ENCODE measurements around the gene JPH2.

JPH2 gene

DNA sequence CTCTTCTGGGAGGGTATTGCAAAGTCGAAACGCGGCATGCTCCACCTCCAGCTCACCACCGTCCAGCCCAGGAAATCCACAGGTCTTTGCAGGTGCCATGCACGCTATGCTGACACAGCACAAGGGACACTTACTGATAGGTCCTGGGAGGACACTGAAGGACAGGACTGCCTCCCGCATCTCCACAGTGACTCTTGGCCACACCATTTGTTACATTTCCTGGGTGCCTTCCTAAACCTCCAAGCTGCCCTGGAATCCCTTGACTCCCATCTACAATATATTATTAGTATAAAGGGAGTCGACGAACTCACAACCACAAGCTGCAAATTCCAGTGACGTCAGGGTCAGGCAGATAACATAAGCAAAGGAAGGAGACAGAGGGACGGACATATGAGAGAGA lies 106.9 kb downstream of the JPH2 start:
- no peaks in the 10 kb centered on the region for H3K36me3 ChIP-seq (ENCODE audit: insufficient read depth, low read length)
- H3K4me1 ChIP-seq (ENCODE audit: insufficient read depth, low read length): no peaks in the 10 kb centered on the region
- no peak overlapping the region for H3K9ac ChIP-seq (ENCODE audit: low read depth, low read length)
- 0 out of 2 replicates have a peak, but pooled peaks cover 8% of the 10 kb centered on the region for H4K20me1 ChIP-seq (ENCODE audit: insufficient read depth, low read length)
- H3K27me3 ChIP-seq (ENCODE audit: insufficient read depth, low read length, poor library complexity): no peaks in the 10 kb centered on the region
- no peaks in the 10 kb centered on the region for H3K9me3 ChIP-seq (ENCODE audit: insufficient read depth, low read length, severe bottlenecking)
- no peak overlapping the region for H3K4me2 ChIP-seq (ENCODE audit: insufficient read depth, low read length)
- H3K27ac ChIP-seq (ENCODE audit: low read length): no peak overlapping the region
- DNase-seq (no peak), ATAC-seq (ENCODE audit: insufficient read depth, low read depth) (no peak)
- H3K4me3 ChIP-seq (ENCODE audit: low read depth in 1 of 2, low read length in 2 of 2): no peak overlapping the region
- H2AFZ ChIP-seq (ENCODE audit: low read depth, low read length): no peak overlapping the region
- no peaks in the 10 kb centered on the region for H3K79me2 ChIP-seq (ENCODE audit: insufficient read depth, low read length)
- TF ChIP-seq, protein P1, sequence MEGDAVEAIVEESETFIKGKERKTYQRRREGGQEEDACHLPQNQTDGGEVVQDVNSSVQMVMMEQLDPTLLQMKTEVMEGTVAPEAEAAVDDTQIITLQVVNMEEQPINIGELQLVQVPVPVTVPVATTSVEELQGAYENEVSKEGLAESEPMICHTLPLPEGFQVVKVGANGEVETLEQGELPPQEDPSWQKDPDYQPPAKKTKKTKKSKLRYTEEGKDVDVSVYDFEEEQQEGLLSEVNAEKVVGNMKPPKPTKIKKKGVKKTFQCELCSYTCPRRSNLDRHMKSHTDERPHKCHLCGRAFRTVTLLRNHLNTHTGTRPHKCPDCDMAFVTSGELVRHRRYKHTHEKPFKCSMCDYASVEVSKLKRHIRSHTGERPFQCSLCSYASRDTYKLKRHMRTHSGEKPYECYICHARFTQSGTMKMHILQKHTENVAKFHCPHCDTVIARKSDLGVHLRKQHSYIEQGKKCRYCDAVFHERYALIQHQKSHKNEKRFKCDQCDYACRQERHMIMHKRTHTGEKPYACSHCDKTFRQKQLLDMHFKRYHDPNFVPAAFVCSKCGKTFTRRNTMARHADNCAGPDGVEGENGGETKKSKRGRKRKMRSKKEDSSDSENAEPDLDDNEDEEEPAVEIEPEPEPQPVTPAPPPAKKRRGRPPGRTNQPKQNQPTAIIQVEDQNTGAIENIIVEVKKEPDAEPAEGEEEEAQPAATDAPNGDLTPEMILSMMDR (IDR thresholded peaks at IDR 0.05; ENCODE audit: borderline replicate concordance, extremely low read depth, low read length, poor library complexity, severe bottlenecking): no peak
- no peak for TF ChIP-seq EZH2 (IDR thresholded peaks at IDR 0.05; ENCODE audit: borderline replicate concordance, low read depth, low read length, severe bottlenecking)

- H3K27ac ChIP-seq (ENCODE audit: low read length): no peak overlapping the region
- H3K9ac ChIP-seq (ENCODE audit: low read depth, low read length): no peak overlapping the region
These were observed 107.7 kb downstream of the JPH2 start for GRCh38 chr20:44079291-44079690.

DNA sequence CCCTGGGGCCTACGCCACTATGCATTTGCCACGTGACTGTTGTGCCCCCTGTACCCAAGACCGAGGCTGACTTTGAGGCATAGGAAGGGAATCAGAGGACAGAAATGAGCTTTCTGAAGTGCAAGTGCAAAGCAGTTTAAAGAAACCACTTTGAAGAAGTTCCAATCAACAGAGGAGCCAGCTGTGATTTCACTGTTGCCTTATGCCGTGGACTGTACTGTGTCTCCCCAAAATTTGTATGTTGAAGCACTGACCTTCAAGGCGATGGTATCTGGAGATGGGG lies 111.1 kb downstream of the JPH2 start:
- H3K79me2 ChIP-seq (ENCODE audit: insufficient read depth, low read length): no peaks in the 10 kb centered on the region
- peaks cover 8% of the 10 kb centered on the region for H3K4me1 ChIP-seq (ENCODE audit: insufficient read depth, low read length)
- no peak overlapping the region for H3K27ac ChIP-seq (ENCODE audit: low read length)
- no peak for DNase-seq
- H2AFZ ChIP-seq (ENCODE audit: low read depth, low read length): no peak overlapping the region
- no peak overlapping the region for H3K4me3 ChIP-seq (ENCODE audit: low read depth in 1 of 2, low read length in 2 of 2)
- no peaks in the 10 kb centered on the region for H3K9me3 ChIP-seq (ENCODE audit: insufficient read depth, low read length, severe bottlenecking)
- peaks cover 11% of the 10 kb centered on the region for H4K20me1 ChIP-seq (ENCODE audit: insufficient read depth, low read length)
- no peak overlapping the region for H3K9ac ChIP-seq (ENCODE audit: low read depth, low read length)
- H3K4me2 ChIP-seq (ENCODE audit: insufficient read depth, low read length): no peak overlapping the region
- TF ChIP-seq, protein P1 (IDR thresholded peaks at IDR 0.05; ENCODE audit: borderline replicate concordance, extremely low read depth, low read length, poor library complexity, severe bottlenecking): no peak
- TF ChIP-seq EZH2 (IDR thresholded peaks at IDR 0.05; ENCODE audit: borderline replicate concordance, low read depth, low read length, severe bottlenecking): no peak
- H3K36me3 ChIP-seq (ENCODE audit: insufficient read depth, low read length): no peaks in the 10 kb centered on the region
- no peak for ATAC-seq (ENCODE audit: insufficient read depth, low read depth)
- H3K27me3 ChIP-seq (ENCODE audit: insufficient read depth, low read length, poor library complexity): no peaks in the 10 kb centered on the region

More at GRCh38 chr20:44079291-44079690, 107.7 kb downstream of the JPH2 start:
- Histone ChIP-seq H4K20me1 (ENCODE audit: insufficient read depth, low read length) (0 out of 2 replicates have a peak, but pooled peaks cover 8% of the 10 kb centered on the region), H3K36me3 (ENCODE audit: insufficient read depth, low read length) (no peaks in the 10 kb centered on the region), H3K79me2 (ENCODE audit: insufficient read depth, low read length) (no peaks in the 10 kb centered on the region), H3K9me3 (ENCODE audit: insufficient read depth, low read length, severe bottlenecking) (no peaks in the 10 kb centered on the region), H3K27me3 (ENCODE audit: insufficient read depth, low read length, poor library complexity) (no peaks in the 10 kb centered on the region), H2AFZ (ENCODE audit: low read depth, low read length) (no peak overlapping the region), H3K4me3 (ENCODE audit: low read depth in 1 of 2, low read length in 2 of 2) (no peak overlapping the region), H3K4me1 (ENCODE audit: insufficient read depth, low read length) (no peaks in the 10 kb centered on the region), H3K4me2 (ENCODE audit: insufficient read depth, low read length) (no peak overlapping the region)
- no peak for TF ChIP-seq EZH2 (IDR thresholded peaks at IDR 0.05; ENCODE audit: borderline replicate concordance, low read depth, low read length, severe bottlenecking)
- no peak for DNase-seq
- ATAC-seq (ENCODE audit: insufficient read depth, low read depth): no peak

- Histone ChIP-seq H3K27ac (ENCODE audit: low read length) (no peak overlapping the region), H3K36me3 (ENCODE audit: insufficient read depth, low read length) (no peaks in the 10 kb centered on the region), H3K4me3 (ENCODE audit: low read depth in 1 of 2, low read length in 2 of 2) (no peak overlapping the region), H4K20me1 (ENCODE audit: insufficient read depth, low read length) (peaks cover 14% of the 10 kb centered on the region), H2AFZ (ENCODE audit: low read depth, low read length) (no peak overlapping the region), H3K79me2 (ENCODE audit: insufficient read depth, low read length) (no peaks in the 10 kb centered on the region), H3K9me3 (ENCODE audit: insufficient read depth, low read length, severe bottlenecking) (no peaks in the 10 kb centered on the region), H3K9ac (ENCODE audit: low read depth, low read length) (no peak overlapping the region), H3K27me3 (ENCODE audit: insufficient read depth, low read length, poor library complexity) (no peaks in the 10 kb centered on the region), H3K4me2 (ENCODE audit: insufficient read depth, low read length) (no peak overlapping the region), H3K4me1 (ENCODE audit: insufficient read depth, low read length) (peaks cover 14% of the 10 kb centered on the region)
- DNase-seq (no peak), ATAC-seq (ENCODE audit: insufficient read depth, low read depth) (no peak)
- TF ChIP-seq EZH2 (IDR thresholded peaks at IDR 0.05; ENCODE audit: borderline replicate concordance, low read depth, low read length, severe bottlenecking): no peak
- TF ChIP-seq, protein P1 (IDR thresholded peaks at IDR 0.05; ENCODE audit: borderline replicate concordance, extremely low read depth, low read length, poor library complexity, severe bottlenecking): no peak
These were observed 111.6 kb downstream of the JPH2 start for GRCh38 chr20:44075191-44075949.
